ENCODE data around the gene TEKT5.

GRCh38 chr16:10655415-10655977 is 39.2 kb downstream of the TEKT5 start:
- TF ChIP-seq, protein P1, sequence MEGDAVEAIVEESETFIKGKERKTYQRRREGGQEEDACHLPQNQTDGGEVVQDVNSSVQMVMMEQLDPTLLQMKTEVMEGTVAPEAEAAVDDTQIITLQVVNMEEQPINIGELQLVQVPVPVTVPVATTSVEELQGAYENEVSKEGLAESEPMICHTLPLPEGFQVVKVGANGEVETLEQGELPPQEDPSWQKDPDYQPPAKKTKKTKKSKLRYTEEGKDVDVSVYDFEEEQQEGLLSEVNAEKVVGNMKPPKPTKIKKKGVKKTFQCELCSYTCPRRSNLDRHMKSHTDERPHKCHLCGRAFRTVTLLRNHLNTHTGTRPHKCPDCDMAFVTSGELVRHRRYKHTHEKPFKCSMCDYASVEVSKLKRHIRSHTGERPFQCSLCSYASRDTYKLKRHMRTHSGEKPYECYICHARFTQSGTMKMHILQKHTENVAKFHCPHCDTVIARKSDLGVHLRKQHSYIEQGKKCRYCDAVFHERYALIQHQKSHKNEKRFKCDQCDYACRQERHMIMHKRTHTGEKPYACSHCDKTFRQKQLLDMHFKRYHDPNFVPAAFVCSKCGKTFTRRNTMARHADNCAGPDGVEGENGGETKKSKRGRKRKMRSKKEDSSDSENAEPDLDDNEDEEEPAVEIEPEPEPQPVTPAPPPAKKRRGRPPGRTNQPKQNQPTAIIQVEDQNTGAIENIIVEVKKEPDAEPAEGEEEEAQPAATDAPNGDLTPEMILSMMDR (IDR thresholded peaks at IDR 0.05; ENCODE audit: insufficient read depth, low read length, poor library complexity, severe bottlenecking) = no peak
- TF ChIP-seq EZH2phosphoT487 (conservative IDR thresholded peaks at IDR 0.05; ENCODE audit: low read length) = no peak

All from SU-DHL-6 (cell line).